Urothelium cell line (cell line): ENCODE measurements around the gene MLLT6.

Source experiments
- DNase-seq: peaks from one replicate; pipeline ENCODE4 v3.0.0; 2011; ENCODE audit warnings: low spot score, mixed read lengths
- FAIRE-seq: peaks from 2 replicates; lab custom pipeline; 2011; peaks lifted over from hg19 to GRCh38; lab: Jason Lieb, UNC

MLLT6 gene

DNA sequence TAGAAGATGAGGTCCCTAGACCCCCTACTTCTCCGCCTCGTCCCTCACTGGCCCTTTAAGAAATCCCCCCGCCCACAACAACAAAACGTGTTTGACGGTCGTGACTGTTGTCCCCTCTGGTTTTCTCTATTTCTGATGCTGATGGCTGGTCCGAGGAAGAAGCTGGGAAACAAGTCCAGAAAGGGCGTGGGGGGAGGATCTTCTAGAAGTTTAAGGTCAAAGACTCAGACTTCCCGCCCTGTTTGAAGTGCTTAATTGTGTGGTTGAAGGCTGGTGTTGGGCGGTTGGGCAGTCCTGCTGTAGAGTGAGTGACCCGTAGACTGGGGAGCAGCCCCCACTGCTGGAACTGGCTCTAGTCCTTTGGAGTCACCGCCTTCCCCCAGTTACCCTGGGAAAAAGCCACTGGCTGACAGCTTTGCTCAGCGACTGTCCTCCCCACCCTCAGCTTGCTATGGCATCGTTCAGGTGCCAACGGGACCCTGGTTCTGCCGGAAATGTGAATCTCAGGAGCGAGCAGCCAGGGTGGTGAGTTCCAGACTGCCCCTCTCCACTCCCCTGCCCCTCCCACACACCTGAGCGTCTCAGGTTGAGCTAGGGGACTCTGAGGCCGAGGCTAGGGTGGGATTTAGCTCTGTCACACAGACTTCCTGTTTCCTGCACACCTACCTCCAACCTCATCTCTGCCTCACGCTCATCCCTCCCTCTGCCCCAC lies 1.6 kb downstream of the MLLT6 start:
- DNase-seq, result no peak
- FAIRE-seq, result no peak

DNA sequence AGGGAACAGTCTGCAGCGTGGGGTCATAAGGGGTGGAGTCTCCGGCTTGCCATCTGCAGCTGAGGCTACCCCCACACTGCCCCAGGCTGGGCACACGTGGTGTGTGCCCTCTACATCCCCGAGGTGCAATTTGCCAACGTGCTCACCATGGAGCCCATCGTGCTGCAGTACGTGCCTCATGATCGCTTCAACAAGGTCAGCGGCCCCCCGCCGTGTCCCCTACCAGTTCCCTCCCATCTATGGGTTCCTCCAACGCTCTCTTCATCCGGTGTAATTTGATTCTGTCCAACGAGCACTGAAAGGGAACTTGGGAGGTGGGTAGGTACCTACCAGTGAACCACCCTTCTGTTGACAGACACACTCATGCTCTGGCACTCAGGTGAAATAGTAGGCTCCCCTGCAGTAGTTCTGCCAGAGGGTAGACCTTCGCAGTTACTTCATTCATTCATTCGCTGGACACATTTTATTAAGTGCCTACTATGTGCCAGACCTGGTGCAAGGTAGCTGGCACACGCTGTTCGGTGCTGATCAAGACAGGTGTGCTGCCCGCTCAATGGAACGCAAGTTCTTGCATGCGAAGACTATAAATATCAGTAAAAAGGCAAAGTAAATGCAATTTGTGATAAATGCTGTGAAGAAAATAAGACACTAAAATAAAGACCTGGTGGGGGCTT lies 2.7 kb downstream of the MLLT6 start:
- FAIRE-seq, result no peak
- no peak for DNase-seq

GRCh38 chr17:38709104-38709820 lies 4.2 kb downstream of the MLLT6 start:
- FAIRE-seq, result no peak
- DNase-seq, result no peak

DNA sequence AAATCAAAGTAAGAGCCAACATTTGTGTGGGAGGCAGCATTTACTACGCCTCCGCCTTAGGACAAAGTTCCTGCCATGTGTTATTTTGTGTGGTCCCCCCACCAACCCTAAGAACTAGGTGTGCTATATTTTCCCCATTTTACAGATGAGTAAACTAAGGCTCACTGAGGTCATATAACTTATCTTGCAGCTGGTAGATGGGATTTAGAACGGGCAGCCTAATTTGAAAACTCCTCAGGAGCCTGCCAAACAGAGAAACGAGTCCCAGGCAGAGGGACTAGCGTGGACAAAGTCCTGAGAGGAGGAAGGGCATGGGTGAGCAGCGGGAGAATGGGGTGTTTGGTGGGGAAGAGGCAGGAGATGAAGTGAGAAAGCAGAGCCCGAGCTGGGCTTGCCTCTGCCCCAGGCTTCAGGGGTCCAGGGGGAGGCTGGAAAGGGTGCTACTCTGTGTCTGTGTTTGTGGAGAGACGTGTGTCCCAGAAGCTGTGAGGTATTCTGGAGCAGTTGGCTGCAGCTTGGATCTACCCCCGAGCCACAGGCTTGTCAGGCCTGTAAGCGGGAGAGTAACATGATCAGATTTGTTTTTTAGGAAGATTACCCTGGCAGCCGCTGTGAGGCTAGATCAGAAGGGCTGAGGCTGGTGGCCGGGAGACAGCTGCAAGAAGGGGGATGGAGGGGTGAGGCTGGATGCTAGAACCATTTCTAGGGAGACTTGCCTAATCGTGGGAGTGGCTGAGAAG lies 5.0 kb downstream of the MLLT6 start:
- FAIRE-seq, result no peak

GRCh38 chr17:38710604-38710962 lies 5.5 kb downstream of the MLLT6 start:
- FAIRE-seq (no peak), DNase-seq (no peak)

More for the DNA sequence above, 5.0 kb downstream of the MLLT6 start:
- no peak for DNase-seq

- DNase-seq, result no peak
- FAIRE-seq, result no peak
These were observed 5.9 kb downstream of the MLLT6 start for GRCh38 chr17:38710985-38711384.

DNA sequence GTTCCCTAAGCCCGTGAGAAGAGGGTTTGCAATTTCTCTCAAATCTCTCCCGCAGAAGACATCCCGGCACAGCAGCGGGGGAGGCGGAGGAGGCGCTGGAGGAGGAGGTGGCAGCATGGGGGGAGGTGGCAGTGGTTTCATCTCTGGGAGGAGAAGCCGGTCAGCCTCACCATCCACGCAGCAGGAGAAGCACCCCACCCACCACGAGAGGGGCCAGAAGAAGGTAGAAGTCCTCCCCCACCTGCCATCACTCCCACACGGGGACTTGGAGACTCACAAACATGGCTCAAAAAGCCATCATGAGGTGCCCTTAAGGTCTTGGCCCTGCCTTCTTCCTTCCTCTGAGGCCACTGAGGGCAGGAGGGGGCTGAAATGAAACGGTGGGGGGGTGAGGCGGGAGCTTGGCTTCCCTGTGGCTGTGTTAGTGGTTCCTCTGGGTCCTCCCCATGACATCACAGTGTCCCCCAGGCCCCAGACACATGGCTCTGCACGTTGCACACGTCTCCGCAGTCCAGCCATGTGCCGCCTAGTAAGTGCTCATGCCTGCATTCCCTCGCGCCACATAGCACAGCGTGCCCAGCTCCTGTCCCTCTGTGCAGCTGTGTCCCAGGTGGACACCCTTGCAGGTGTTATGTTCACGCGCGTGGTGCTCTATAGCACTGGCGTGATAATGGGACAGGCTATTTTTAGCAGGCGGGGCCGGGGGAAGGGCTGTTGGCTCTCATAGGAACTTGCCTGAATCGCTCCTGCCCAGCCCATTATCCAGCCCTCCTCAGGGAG lies 6.9 kb downstream of the MLLT6 start:
- no peak for FAIRE-seq

DNA sequence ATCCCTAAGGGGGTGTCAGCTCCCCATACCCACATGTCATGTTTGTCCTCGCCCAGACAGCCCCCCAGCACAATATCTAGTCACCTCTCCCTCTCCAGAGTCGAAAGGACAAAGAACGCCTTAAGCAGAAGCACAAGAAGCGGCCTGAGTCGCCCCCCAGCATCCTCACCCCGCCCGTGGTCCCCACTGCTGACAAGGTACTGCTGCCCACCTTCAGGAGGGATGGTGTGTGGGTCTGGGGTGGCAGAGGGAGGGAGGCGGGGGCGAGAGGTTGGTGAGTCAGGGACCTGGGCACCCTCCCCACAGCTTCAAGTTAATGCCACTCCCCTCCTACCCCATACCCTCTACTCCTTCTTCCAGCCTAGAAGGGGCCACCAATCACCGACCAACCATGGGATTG lies 7.5 kb downstream of the MLLT6 start:
- DNase-seq, result no peak
- FAIRE-seq, result no peak

More for the DNA sequence above, 6.9 kb downstream of the MLLT6 start:
- DNase-seq, result no peak

- DNase-seq, result no peak
These were observed 8.5 kb downstream of the MLLT6 start for GRCh38 chr17:38713456-38714075.

GRCh38 chr17:38715216-38715943 lies 10.3 kb downstream of the MLLT6 start:
- FAIRE-seq, result no peak

More at GRCh38 chr17:38713456-38714075, 8.5 kb downstream of the MLLT6 start:
- no peak for FAIRE-seq

GRCh38 chr17:38716368-38717005 lies 11.4 kb downstream of the MLLT6 start:
- no peak for FAIRE-seq
- DNase-seq, result no peak

More at GRCh38 chr17:38715216-38715943, 10.3 kb downstream of the MLLT6 start:
- DNase-seq, result no peak

- FAIRE-seq, result no peak
These were observed 12.2 kb downstream of the MLLT6 start for GRCh38 chr17:38717139-38717745.

DNA sequence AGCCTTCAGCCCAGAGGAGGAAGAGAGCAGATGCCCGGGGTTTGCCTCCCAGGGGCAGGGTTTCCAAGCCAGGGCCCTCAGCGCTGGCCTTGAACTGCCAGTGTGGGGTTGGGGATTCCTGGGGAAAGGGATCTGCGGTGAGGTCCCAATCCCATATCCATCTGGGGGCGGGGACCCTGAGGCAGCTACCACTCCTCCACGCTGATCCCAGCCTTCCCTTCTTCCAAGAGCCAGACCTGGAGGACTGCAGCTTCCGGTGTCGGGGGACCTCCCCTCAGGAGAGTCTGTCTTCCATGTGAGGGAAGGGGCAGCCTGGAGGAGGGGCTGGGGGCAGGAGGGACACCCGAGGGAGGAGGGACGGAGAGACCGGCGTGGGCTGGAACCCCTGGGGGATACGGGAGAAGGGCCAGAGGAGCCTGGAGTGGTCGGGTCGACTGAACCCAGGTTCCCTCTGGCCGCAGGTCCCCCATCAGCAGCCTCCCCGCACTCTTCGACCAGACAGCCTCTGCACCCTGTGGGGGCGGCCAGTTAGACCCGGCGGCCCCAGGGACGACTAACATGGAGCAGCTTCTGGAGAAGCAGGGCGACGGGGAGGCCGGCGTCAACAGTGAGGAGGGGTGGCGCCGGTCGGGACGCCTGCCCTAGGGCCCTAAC lies 14.3 kb downstream of the MLLT6 start:
- no peak for FAIRE-seq
- no peak for DNase-seq

More at GRCh38 chr17:38717139-38717745, 12.2 kb downstream of the MLLT6 start:
- no peak for DNase-seq

DNA sequence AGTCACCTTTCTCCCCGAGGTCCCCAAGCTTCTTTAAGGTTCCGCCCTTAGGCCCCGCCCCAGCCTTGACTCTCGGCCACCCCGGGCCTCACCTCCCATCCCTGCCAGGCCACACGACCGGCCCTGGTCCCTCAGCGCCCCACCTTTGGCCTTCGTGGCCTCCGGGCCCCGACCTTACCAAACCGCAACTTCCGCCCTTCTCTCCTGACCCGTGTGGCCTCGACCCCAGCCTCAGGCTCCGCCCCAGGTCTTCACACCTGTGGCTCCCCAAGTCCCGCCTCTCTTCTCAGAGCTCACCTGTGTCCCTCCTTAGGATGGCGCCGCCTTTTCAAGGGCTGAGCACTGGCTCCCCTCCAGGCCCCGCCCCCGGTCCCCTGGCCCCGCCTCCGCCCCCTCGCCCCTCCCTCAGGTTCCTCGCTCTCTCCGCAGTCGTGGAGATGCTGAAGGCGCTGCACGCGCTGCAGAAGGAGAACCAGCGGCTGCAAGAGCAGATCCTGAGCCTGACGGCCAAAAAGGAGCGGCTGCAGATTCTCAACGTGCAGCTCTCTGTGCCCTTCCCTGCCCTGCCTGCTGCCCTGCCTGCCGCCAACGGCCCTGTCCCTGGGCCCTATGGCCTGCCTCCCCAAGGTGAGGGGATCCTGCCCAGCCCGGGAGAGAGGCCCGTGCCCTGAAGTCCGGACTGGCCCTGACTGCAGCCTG lies 15.0 kb downstream of the MLLT6 start:
- DNase-seq, result no peak
- FAIRE-seq, result no peak

DNA sequence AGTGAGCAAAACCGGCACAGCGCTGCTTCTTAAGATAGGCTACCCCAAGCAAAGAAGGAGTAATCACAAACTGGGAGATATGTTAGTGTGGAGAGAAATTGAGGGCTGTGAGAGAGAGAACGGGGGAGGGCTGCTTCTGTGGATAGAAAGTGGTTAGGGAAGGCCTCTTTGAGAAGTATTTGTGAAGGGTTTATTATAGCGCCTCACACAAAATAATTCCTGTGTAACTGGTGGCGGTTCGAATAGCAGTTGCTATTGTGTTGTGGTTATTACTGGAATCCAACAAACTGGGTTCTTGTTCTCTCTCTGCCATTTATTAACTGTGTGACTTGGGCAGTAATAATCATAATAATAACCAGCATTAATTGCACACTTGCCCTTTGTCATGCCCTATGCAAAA lies 15.9 kb downstream of the MLLT6 start:
- FAIRE-seq, result no peak
- no peak for DNase-seq

GRCh38 chr17:38721802-38722201 lies 16.7 kb downstream of the MLLT6 start:
- DNase-seq (no peak), FAIRE-seq (no peak)

- DNase-seq (no peak), FAIRE-seq (no peak)
These were observed 19.4 kb downstream of the MLLT6 start for GRCh38 chr17:38724337-38724988.
